Measurements from ENCODE around the gene CEP89.
A peak's percentile ranks its signal among the peaks of the same experiment; 100 is the strongest.

Gene CEP89

DNA sequence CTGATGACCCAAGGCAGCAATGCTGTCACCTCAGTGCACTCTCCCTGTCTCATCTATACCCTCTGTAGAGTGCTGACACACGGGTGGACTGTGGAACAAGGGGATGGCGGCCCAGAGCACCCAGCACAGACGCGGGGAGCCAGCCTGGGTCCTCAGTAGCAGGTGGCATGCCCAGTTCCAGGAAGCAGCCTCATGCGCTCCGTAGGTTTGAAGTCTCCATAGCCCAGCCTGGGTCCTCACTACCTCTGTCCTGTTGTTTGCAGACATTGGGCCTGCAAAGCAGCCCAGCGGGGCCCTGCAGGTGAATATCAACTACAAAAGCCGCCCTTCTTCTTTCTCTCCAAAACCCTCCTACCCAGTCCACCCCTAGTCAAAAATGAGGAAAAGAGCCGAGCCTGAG lies 97.2 kb downstream of the CEP89 start:
- DNase-seq (ENCODE audit: low spot score) = no peak
- no peak overlapping the region for H2AFZ ChIP-seq (ENCODE audit: low read length)
- no peak overlapping the region for H2BK12ac ChIP-seq (ENCODE audit: low read length)
- H3K4me2 ChIP-seq (ENCODE audit: insufficient read depth, low read length, poor library complexity, severe bottlenecking) = no peak overlapping the region
- H4K91ac ChIP-seq (ENCODE audit: low read depth, low read length, poor library complexity) = no peak overlapping the region
- peaks cover 2 to 21% of the 10 kb centered on the region in 2 donors for H3K36me3 ChIP-seq (replicated peaks in 1 of 2; ENCODE audit: control insufficient read depth in 2 of 2, insufficient read depth in 2 of 2, low read length in 2 of 2)
- no peaks in the 10 kb centered on the region for H3K27me3 ChIP-seq (ENCODE audit: control insufficient read depth in 3 of 3, insufficient read depth in 3 of 3, low read depth in 1 of 3, low read length in 3 of 3)
- H3K9me3 ChIP-seq (replicated peaks in 1 of 2; ENCODE audit: control insufficient read depth in 2 of 2, insufficient read depth in 1 of 2, low read depth in 1 of 2, low read length in 2 of 2) = no peaks in the 10 kb centered on the region
- H3K18ac ChIP-seq (ENCODE audit: low read length) = peak overlapping the region; percentile 35
- no peak overlapping the region for H2AK5ac ChIP-seq (ENCODE audit: low read depth, low read length)
- H2BK15ac ChIP-seq (ENCODE audit: low read length) = no peak overlapping the region
- H3K27ac ChIP-seq (replicated peaks; ENCODE audit: low read length) = no peak overlapping the region
- no peaks in the 10 kb centered on the region for H3K79me1 ChIP-seq (ENCODE audit: low read depth, low read length)
- no peak overlapping the region for H3K4me3 ChIP-seq (ENCODE audit: low read length in 2 of 2)
- no peak overlapping the region for H4K8ac ChIP-seq (ENCODE audit: low read depth, low read length)
- H3K23ac ChIP-seq (ENCODE audit: low read depth, low read length, poor library complexity) = no peak overlapping the region
- no peak overlapping the region for H2BK120ac ChIP-seq (ENCODE audit: low read depth, low read length)
- no CpG with 5 or more reads among the region's 9 CpGs for WGBS, 2 donors (ENCODE audit: extremely low coverage in 2 of 2, insufficient read length in 2 of 2, insufficient replicate concordance in 1 of 2)
- no peak overlapping the region for H3K14ac ChIP-seq (ENCODE audit: low read length)
- H3K4me1 ChIP-seq (ENCODE audit: control insufficient read depth in 2 of 2, insufficient read depth in 1 of 2, low read depth in 1 of 2, low read length in 2 of 2) = peaks cover 0 to 5% of the 10 kb centered on the region in 2 donors
- H3K9ac ChIP-seq (ENCODE audit: low read depth, low read length, poor library complexity) = no peak overlapping the region
- no peak overlapping the region for H2BK5ac ChIP-seq (ENCODE audit: low read length)
- no peak overlapping the region for H3K4ac ChIP-seq (ENCODE audit: low read length)

DNA sequence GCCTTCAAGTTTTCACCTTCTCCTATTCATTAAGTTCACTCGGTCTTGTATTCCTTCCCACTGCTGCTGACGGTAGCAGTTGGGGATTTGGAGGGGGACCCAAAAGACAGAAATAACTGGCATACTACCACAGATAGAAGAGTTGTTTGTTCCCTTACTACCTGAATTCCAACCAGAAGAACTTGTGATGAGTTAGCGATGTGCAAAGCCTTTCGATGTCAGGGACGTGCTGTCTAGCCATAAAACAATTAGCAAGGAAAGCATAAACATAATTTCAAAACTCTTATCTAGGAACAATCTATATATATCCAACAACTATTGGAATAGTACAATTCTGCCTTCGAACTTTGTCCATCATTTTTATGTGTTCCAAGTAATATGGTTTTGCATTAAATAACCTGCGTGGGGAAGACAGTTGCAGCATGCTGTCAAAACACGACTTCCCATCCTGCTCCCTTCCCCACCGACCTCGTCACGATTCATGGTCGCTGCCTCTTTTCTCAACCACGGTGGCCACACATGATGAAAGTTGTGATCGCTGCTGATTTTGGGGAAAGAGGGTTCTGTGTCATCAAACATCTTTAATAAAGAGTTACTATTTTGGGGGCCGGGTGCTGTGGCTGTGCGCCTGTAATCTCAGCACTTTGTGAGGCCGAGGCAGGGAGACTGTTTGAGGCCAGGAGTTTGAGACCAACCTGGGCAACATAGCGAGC lies 98.4 kb downstream of the CEP89 start:
- Histone ChIP-seq H3K9ac (ENCODE audit: low read depth, low read length, poor library complexity) (no peak overlapping the region), H2BK12ac (ENCODE audit: low read length) (no peak overlapping the region), H3K27me3 (ENCODE audit: control insufficient read depth in 3 of 3, insufficient read depth in 3 of 3, low read depth in 1 of 3, low read length in 3 of 3) (no peaks in the 10 kb centered on the region), H4K8ac (ENCODE audit: low read depth, low read length) (no peak overlapping the region), H3K79me1 (ENCODE audit: low read depth, low read length) (no peaks in the 10 kb centered on the region), H3K23ac (ENCODE audit: low read depth, low read length, poor library complexity) (no peak overlapping the region), H3K9me3 (replicated peaks in 1 of 2; ENCODE audit: control insufficient read depth in 2 of 2, insufficient read depth in 1 of 2, low read depth in 1 of 2, low read length in 2 of 2) (no peaks in the 10 kb centered on the region), H3K36me3 (replicated peaks in 1 of 2; ENCODE audit: control insufficient read depth in 2 of 2, insufficient read depth in 2 of 2, low read length in 2 of 2) (peaks cover 2 to 9% of the 10 kb centered on the region in 2 donors), H3K4ac (ENCODE audit: low read length) (no peak overlapping the region), H3K27ac (replicated peaks; ENCODE audit: low read length) (no peak overlapping the region), H2BK120ac (ENCODE audit: low read depth, low read length) (no peak overlapping the region), H2AFZ (ENCODE audit: low read length) (no peak overlapping the region), H3K18ac (ENCODE audit: low read length) (no peak overlapping the region), H3K4me1 (ENCODE audit: control insufficient read depth in 2 of 2, insufficient read depth in 1 of 2, low read depth in 1 of 2, low read length in 2 of 2) (peaks cover 0 to 5% of the 10 kb centered on the region in 2 donors), H3K4me2 (ENCODE audit: insufficient read depth, low read length, poor library complexity, severe bottlenecking) (no peak overlapping the region), H4K91ac (ENCODE audit: low read depth, low read length, poor library complexity) (no peak overlapping the region), H2AK5ac (ENCODE audit: low read depth, low read length) (no peak overlapping the region), H3K14ac (ENCODE audit: low read length) (no peak overlapping the region), H3K4me3 (ENCODE audit: low read length in 2 of 2) (no peak overlapping the region), H2BK15ac (ENCODE audit: low read length) (no peak overlapping the region), H2BK5ac (ENCODE audit: low read length) (no peak overlapping the region)
- no peak for DNase-seq (ENCODE audit: low spot score)
- no CpG with 5 or more reads among the region's 18 CpGs for WGBS, 2 donors (ENCODE audit: extremely low coverage in 2 of 2, insufficient read length in 2 of 2, insufficient replicate concordance in 1 of 2)

- H4K8ac ChIP-seq (ENCODE audit: low read depth, low read length) = no peak overlapping the region
- H2AFZ ChIP-seq (ENCODE audit: low read length) = no peak overlapping the region
- no peak overlapping the region for H2BK120ac ChIP-seq (ENCODE audit: low read depth, low read length)
- no peak overlapping the region for H3K4me2 ChIP-seq (ENCODE audit: insufficient read depth, low read length, poor library complexity, severe bottlenecking)
- peaks cover 0 to 5% of the 10 kb centered on the region in 2 donors for H3K4me1 ChIP-seq (ENCODE audit: control insufficient read depth in 2 of 2, insufficient read depth in 1 of 2, low read depth in 1 of 2, low read length in 2 of 2)
- no peak overlapping the region for H3K9ac ChIP-seq (ENCODE audit: low read depth, low read length, poor library complexity)
- no peak overlapping the region for H3K23ac ChIP-seq (ENCODE audit: low read depth, low read length, poor library complexity)
- H2BK5ac ChIP-seq (ENCODE audit: low read length) = no peak overlapping the region
- H2AK5ac ChIP-seq (ENCODE audit: low read depth, low read length) = no peak overlapping the region
- DNase-seq (ENCODE audit: low spot score) = no peak
- no peaks in the 10 kb centered on the region for H3K79me1 ChIP-seq (ENCODE audit: low read depth, low read length)
- H2BK12ac ChIP-seq (ENCODE audit: low read length) = no peak overlapping the region
- no peak overlapping the region for H3K14ac ChIP-seq (ENCODE audit: low read length)
- H3K4ac ChIP-seq (ENCODE audit: low read length) = no peak overlapping the region
- no peak overlapping the region for H2BK15ac ChIP-seq (ENCODE audit: low read length)
- no peaks in the 10 kb centered on the region for H3K27me3 ChIP-seq (ENCODE audit: control insufficient read depth in 3 of 3, insufficient read depth in 3 of 3, low read depth in 1 of 3, low read length in 3 of 3)
- no peak overlapping the region for H3K27ac ChIP-seq (replicated peaks; ENCODE audit: low read length)
- no peaks in the 10 kb centered on the region for H3K9me3 ChIP-seq (replicated peaks in 1 of 2; ENCODE audit: control insufficient read depth in 2 of 2, insufficient read depth in 1 of 2, low read depth in 1 of 2, low read length in 2 of 2)
- H4K91ac ChIP-seq (ENCODE audit: low read depth, low read length, poor library complexity) = no peak overlapping the region
- H3K36me3 ChIP-seq (replicated peaks in 1 of 2; ENCODE audit: control insufficient read depth in 2 of 2, insufficient read depth in 2 of 2, low read length in 2 of 2) = peaks cover 2 to 3% of the 10 kb centered on the region in 2 donors
- no peak overlapping the region for H3K18ac ChIP-seq (ENCODE audit: low read length)
- H3K4me3 ChIP-seq (ENCODE audit: low read length in 2 of 2) = no peak overlapping the region
- WGBS, 2 donors (ENCODE audit: extremely low coverage in 2 of 2, insufficient read length in 2 of 2, insufficient replicate concordance in 1 of 2) = no CpG with 5 or more reads among the region's 3 CpGs
These were observed 99.4 kb downstream of the CEP89 start for GRCh38 chr19:32872391-32872790.

DNA sequence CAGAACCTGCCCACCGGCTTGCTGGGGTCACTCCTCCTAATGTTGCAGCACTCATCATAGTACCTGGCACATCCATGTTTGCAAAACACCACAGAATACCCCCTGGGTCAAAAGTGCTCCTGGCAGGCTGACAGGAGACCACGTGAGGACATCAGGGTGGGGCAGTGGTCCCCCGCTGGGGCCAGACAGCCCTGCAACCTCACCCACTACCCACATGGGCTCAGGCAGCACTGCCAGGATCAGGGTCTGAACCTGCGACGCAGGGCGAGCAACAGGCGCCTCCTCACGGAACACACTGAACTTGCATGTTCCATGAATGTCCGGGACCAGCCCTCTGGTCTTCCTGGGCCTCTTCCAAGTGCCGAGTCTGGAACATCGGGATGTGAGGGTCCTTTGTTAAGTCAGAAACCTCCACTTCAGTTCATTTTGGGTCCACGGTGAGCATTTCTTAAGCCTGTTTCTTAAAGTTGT lies 100.7 kb downstream of the CEP89 start:
- H3K14ac ChIP-seq (ENCODE audit: low read length) = no peak overlapping the region
- no peak for DNase-seq (ENCODE audit: low spot score)
- WGBS, 2 donors (ENCODE audit: extremely low coverage in 2 of 2, insufficient read length in 2 of 2, insufficient replicate concordance in 1 of 2) = no CpG with 5 or more reads among the region's 12 CpGs

More for the DNA sequence above, 100.7 kb downstream of the CEP89 start:
- Histone ChIP-seq H2BK12ac (ENCODE audit: low read length) (no peak overlapping the region), H3K9me3 (replicated peaks in 1 of 2; ENCODE audit: control insufficient read depth in 2 of 2, insufficient read depth in 1 of 2, low read depth in 1 of 2, low read length in 2 of 2) (no peaks in the 10 kb centered on the region), H3K4me1 (ENCODE audit: control insufficient read depth in 2 of 2, insufficient read depth in 1 of 2, low read depth in 1 of 2, low read length in 2 of 2) (peaks cover 0 to 5% of the 10 kb centered on the region in 2 donors), H2BK15ac (ENCODE audit: low read length) (no peak overlapping the region), H2AFZ (ENCODE audit: low read length) (no peak overlapping the region), H3K79me1 (ENCODE audit: low read depth, low read length) (no peaks in the 10 kb centered on the region), H3K18ac (ENCODE audit: low read length) (peak overlapping the region; percentile 58), H3K4ac (ENCODE audit: low read length) (no peak overlapping the region), H3K27me3 (ENCODE audit: control insufficient read depth in 3 of 3, insufficient read depth in 3 of 3, low read depth in 1 of 3, low read length in 3 of 3) (no peaks in the 10 kb centered on the region), H3K4me3 (ENCODE audit: low read length in 2 of 2) (no peak overlapping the region), H4K8ac (ENCODE audit: low read depth, low read length) (no peak overlapping the region), H3K4me2 (ENCODE audit: insufficient read depth, low read length, poor library complexity, severe bottlenecking) (no peak overlapping the region), H3K23ac (ENCODE audit: low read depth, low read length, poor library complexity) (peak overlapping the region; percentile 56), H2BK5ac (ENCODE audit: low read length) (no peak overlapping the region), H3K27ac (replicated peaks; ENCODE audit: low read length) (no peak overlapping the region), H2BK120ac (ENCODE audit: low read depth, low read length) (peak overlapping the region; percentile 36), H3K36me3 (replicated peaks in 1 of 2; ENCODE audit: control insufficient read depth in 2 of 2, insufficient read depth in 2 of 2, low read length in 2 of 2) (no peaks in the 10 kb centered on the region), H4K91ac (ENCODE audit: low read depth, low read length, poor library complexity) (no peak overlapping the region), H3K9ac (ENCODE audit: low read depth, low read length, poor library complexity) (no peak overlapping the region), H2AK5ac (ENCODE audit: low read depth, low read length) (peak overlapping the region; percentile 1)

Measured in neuronal stem cell (in vitro differentiated cells).